ENCODE data around the gene TSPY9.
"Not testable (repeated sequence)": the region's sequence is repeated elsewhere in the genome, so short reads cannot be mapped to it uniquely, and the experiment has no call there.

Gene TSPY9

GRCh38 chrY:9486967-9487366, at the start of gene TSPY9:
TSPY9 (plus strand) TSS chrY:9487267; CDS start chrY:9487313, 46 bp downstream.
- H3K4me3 ChIP-seq (ENCODE audit: low read depth, low read length): not testable (repeated sequence)

GRCh38 chrY:9466655-9467054, 20.4 kb upstream of the TSPY9 start, which contains the start of gene TSPY1:
TSPY1 (plus strand) TSS chrY:9466955; CDS start chrY:9467001, 46 bp downstream.
- not testable (repeated sequence) for H3K4me3 ChIP-seq (ENCODE audit: low read depth, low read length)

GRCh38 chrY:9504396-9504795, 17.3 kb downstream of the TSPY9 start:
- H3K4me3 ChIP-seq (ENCODE audit: low read depth, low read length): not testable (repeated sequence)

- not testable (repeated sequence) for H3K4me3 ChIP-seq (ENCODE audit: low read depth, low read length)
These were observed 29.2 kb downstream of the TSPY9 start for GRCh38 chrY:9516287-9516686.

- H3K4me3 ChIP-seq (ENCODE audit: low read depth, low read length): not testable (repeated sequence)
These were observed 40.5 kb downstream of the TSPY9 start, which contains the start of gene TSPY10 for GRCh38 chrY:9527580-9527979. TSPY10 (plus strand) TSS chrY:9527880; CDS start chrY:9527926, 46 bp downstream.
